GM23338 (cell line): ENCODE results near the gene ZBTB42.

Experiments used
- TF ChIP-seq, protein P1 (sequence below), 2 experiments: fragments of 200-600 bp in 1 of 2; sonication (generic) in 1 of 2; conservative IDR thresholded peaks; 2 replicates each; pipeline versions ENCODE4 v1.5.1 to v1.6.1; 2016 to 2017; ENCODE audit warnings: antibody characterized with exemption in 2 of 2, low read depth in 2 of 2, mild to moderate bottlenecking in 2 of 2, moderate library complexity in 1 of 2
- TF ChIP-seq, protein P2 (sequence below): IDR thresholded peaks from one replicate; pipeline ENCODE4 v1.6.1; 2018; ENCODE audit warnings: antibody characterized with exemption; ENCODE audit not compliant: unreplicated experiment

DNA sequence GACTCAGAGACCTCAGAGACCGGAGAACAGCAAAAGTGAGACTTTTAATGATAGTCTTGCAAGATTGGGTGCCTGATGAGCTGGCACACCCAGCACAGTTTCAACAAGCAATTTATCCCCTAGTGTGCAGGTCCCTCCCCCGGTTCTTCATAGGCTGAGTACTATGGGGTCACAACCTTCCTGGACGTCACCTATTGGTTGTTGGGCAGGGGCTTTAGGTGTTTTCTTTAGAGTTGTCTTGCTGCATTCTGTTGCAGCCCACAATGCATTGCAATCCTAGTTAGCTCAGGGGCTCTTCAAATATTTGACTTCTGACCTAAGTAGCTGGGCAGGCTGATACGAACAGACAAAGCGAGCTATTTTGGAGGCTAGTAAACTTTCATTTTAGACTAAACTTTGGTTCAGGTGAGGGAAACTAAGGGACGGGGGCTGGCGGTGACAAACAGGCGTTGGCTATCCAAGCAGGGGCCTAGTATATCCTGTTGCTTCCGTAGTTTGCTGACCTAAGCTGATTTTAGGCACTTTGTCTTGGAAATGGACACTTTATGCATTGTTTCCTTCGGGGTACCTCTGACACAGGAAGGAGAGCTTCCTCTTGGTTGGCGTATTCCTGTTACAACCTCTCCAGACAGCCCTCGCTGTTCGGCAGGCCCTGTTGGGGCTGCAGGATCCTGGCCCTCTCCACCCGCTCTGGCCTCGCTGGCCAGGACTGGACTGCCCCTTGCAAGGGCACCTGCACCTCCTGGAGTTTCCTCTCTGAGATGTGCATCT, 33.9 kb upstream of the ZBTB42 start:
- TF ChIP-seq, protein P1, sequence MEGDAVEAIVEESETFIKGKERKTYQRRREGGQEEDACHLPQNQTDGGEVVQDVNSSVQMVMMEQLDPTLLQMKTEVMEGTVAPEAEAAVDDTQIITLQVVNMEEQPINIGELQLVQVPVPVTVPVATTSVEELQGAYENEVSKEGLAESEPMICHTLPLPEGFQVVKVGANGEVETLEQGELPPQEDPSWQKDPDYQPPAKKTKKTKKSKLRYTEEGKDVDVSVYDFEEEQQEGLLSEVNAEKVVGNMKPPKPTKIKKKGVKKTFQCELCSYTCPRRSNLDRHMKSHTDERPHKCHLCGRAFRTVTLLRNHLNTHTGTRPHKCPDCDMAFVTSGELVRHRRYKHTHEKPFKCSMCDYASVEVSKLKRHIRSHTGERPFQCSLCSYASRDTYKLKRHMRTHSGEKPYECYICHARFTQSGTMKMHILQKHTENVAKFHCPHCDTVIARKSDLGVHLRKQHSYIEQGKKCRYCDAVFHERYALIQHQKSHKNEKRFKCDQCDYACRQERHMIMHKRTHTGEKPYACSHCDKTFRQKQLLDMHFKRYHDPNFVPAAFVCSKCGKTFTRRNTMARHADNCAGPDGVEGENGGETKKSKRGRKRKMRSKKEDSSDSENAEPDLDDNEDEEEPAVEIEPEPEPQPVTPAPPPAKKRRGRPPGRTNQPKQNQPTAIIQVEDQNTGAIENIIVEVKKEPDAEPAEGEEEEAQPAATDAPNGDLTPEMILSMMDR (conservative IDR thresholded peaks at IDR 0.05; ENCODE audit: low read depth in 2 of 2), result no peak
- TF ChIP-seq, protein P2, sequence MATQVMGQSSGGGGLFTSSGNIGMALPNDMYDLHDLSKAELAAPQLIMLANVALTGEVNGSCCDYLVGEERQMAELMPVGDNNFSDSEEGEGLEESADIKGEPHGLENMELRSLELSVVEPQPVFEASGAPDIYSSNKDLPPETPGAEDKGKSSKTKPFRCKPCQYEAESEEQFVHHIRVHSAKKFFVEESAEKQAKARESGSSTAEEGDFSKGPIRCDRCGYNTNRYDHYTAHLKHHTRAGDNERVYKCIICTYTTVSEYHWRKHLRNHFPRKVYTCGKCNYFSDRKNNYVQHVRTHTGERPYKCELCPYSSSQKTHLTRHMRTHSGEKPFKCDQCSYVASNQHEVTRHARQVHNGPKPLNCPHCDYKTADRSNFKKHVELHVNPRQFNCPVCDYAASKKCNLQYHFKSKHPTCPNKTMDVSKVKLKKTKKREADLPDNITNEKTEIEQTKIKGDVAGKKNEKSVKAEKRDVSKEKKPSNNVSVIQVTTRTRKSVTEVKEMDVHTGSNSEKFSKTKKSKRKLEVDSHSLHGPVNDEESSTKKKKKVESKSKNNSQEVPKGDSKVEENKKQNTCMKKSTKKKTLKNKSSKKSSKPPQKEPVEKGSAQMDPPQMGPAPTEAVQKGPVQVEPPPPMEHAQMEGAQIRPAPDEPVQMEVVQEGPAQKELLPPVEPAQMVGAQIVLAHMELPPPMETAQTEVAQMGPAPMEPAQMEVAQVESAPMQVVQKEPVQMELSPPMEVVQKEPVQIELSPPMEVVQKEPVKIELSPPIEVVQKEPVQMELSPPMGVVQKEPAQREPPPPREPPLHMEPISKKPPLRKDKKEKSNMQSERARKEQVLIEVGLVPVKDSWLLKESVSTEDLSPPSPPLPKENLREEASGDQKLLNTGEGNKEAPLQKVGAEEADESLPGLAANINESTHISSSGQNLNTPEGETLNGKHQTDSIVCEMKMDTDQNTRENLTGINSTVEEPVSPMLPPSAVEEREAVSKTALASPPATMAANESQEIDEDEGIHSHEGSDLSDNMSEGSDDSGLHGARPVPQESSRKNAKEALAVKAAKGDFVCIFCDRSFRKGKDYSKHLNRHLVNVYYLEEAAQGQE, result no peak
